ENCODE results near the gene RASL11A.

GRCh38 chr13:27304611-27305010 is 34.0 kb downstream of the RASL11A start:
- TF ChIP-seq, protein P1, sequence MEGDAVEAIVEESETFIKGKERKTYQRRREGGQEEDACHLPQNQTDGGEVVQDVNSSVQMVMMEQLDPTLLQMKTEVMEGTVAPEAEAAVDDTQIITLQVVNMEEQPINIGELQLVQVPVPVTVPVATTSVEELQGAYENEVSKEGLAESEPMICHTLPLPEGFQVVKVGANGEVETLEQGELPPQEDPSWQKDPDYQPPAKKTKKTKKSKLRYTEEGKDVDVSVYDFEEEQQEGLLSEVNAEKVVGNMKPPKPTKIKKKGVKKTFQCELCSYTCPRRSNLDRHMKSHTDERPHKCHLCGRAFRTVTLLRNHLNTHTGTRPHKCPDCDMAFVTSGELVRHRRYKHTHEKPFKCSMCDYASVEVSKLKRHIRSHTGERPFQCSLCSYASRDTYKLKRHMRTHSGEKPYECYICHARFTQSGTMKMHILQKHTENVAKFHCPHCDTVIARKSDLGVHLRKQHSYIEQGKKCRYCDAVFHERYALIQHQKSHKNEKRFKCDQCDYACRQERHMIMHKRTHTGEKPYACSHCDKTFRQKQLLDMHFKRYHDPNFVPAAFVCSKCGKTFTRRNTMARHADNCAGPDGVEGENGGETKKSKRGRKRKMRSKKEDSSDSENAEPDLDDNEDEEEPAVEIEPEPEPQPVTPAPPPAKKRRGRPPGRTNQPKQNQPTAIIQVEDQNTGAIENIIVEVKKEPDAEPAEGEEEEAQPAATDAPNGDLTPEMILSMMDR (IDR thresholded peaks at IDR 0.05): no peak
- no peak for TF ChIP-seq POLR2A (IDR thresholded peaks at IDR 0.05)

All from adrenal gland (tissue), 5 donors.